ENCODE data around the gene TAX1BP3.

- TF ChIP-seq POLR2AphosphoS5 (IDR thresholded peaks at IDR 0.05; ENCODE audit: low read depth, low read length) (no peak), CTCF (IDR thresholded peaks at IDR 0.05 in 2 of 3, conservative IDR thresholded peaks at IDR 0.05 in 1 of 3; ENCODE audit: borderline replicate concordance in 1 of 3, insufficient read depth in 1 of 3, low read depth in 2 of 3, low read length in 2 of 3) (no peak), SRF (IDR thresholded peaks at IDR 0.05; ENCODE audit: low read depth) (no peak), YY1 (IDR thresholded peaks at IDR 0.05; ENCODE audit: extremely low read depth, insufficient replicate concordance, low read depth, low read length) (no peak)
Observed at GRCh38 chr17:3656353-3656752, 12.0 kb downstream of the TAX1BP3 start.
